GM18511 (cell line): ENCODE measurements around the gene TRPM2.
"Not testable (repeated sequence)": the region's sequence is repeated elsewhere in the genome, so short reads cannot be mapped to it uniquely, and the experiment has no call there.

Experiments
- ATAC-seq: cut with Tn5 transposase; IDR thresholded peaks from one replicate; pipeline ENCODE4 v1.9.1; 2021; ENCODE audit warnings: mild to moderate bottlenecking, moderate library complexity; ENCODE audit not compliant: unreplicated experiment

Gene TRPM2

GRCh38 chr21:44475266-44475845 is 121.9 kb downstream of the TRPM2 start:
- ATAC-seq: no peak

GRCh38 chr21:44477131-44477530 is 123.7 kb downstream of the TRPM2 start:
- ATAC-seq: no peak

- ATAC-seq: no peak
These were observed 124.3 kb downstream of the TRPM2 start for GRCh38 chr21:44477712-44478111.

- no peak for ATAC-seq
These were observed 124.8 kb downstream of the TRPM2 start for GRCh38 chr21:44478124-44478800.

- ATAC-seq: no peak
These were observed 125.4 kb downstream of the TRPM2 start for GRCh38 chr21:44478801-44479167.

- ATAC-seq: not testable (repeated sequence)
These were observed 126.3 kb downstream of the TRPM2 start for GRCh38 chr21:44479556-44480199.

- no peak for ATAC-seq
These were observed 127.0 kb downstream of the TRPM2 start for GRCh38 chr21:44480200-44481053.

GRCh38 chr21:44482581-44483287 is 129.3 kb downstream of the TRPM2 start:
- ATAC-seq: no peak

GRCh38 chr21:44483288-44484237 is 130.1 kb downstream of the TRPM2 start:
- no peak for ATAC-seq

- no peak for ATAC-seq
These were observed 131.3 kb downstream of the TRPM2 start for GRCh38 chr21:44484498-44485253.

- ATAC-seq: no peak
These were observed 131.9 kb downstream of the TRPM2 start for GRCh38 chr21:44485254-44485793.

GRCh38 chr21:44485796-44486195 is 132.4 kb downstream of the TRPM2 start:
- no peak for ATAC-seq

GRCh38 chr21:44486302-44486701 is 132.9 kb downstream of the TRPM2 start:
- ATAC-seq: no peak

- ATAC-seq: no peak
These were observed 134.4 kb downstream of the TRPM2 start for GRCh38 chr21:44487831-44488230.

- ATAC-seq: no peak
These were observed 136.5 kb downstream of the TRPM2 start for GRCh38 chr21:44489962-44490361.

GRCh38 chr21:44490405-44490804 is 137.0 kb downstream of the TRPM2 start:
- ATAC-seq: no peak

GRCh38 chr21:44490816-44491215 is 137.4 kb downstream of the TRPM2 start:
- no peak for ATAC-seq
